Smooth muscle cell (in vitro differentiated cells): ENCODE data around the gene EFNA4. TPM values are rescaled to one million over a fixed set of nuclear protein-coding genes. Genes with fewer than 3 reads are reported as not detected.

ENCODE experiments used
- DNase-seq: peaks from one replicate; lab custom pipeline; 2025; ENCODE audit not compliant: unreplicated experiment; lab: John Stamatoyannopoulos, UW
- H2AFZ ChIP-seq: fragments of 200-600 bp; sonication (generic); 2 replicates; pipeline ENCODE4 v1.6.0; 2016; ENCODE audit warnings: antibody characterized with exemption, low read depth, mild to moderate bottlenecking
- H3F3A ChIP-seq: fragments of 200-600 bp; sonication (generic); 2 replicates; pipeline ENCODE4 v1.6.0; 2017; ENCODE audit warnings: antibody characterized with exemption, low read depth
- H3K27ac ChIP-seq: fragments of 200-600 bp; sonication (generic); 2 replicates; pipeline ENCODE4 v1.5.1; 2016; ENCODE audit warnings: low read depth, mild to moderate bottlenecking
- H3K27me3 ChIP-seq: fragments of 200-600 bp; sonication (generic); 2 replicates; pipeline ENCODE4 v1.6.1; 2016; ENCODE audit warnings: low read depth, mild to moderate bottlenecking
- H3K36me3 ChIP-seq: fragments of 200-600 bp; sonication (generic); 2 replicates; pipeline ENCODE4 v1.5.1; 2016; ENCODE audit warnings: low read depth
- H3K4me1 ChIP-seq: fragments of 200-600 bp; sonication (generic); 2 replicates; pipeline ENCODE4 v1.5.1; 2016; ENCODE audit warnings: low read depth
- H3K4me2 ChIP-seq: fragments of 200-600 bp; sonication (generic); 2 replicates; pipeline ENCODE4 v1.6.0; 2016; ENCODE audit warnings: mild to moderate bottlenecking
- H3K4me3 ChIP-seq: fragments of 200-600 bp; sonication (generic); 2 replicates; pipeline ENCODE4 v1.5.1; 2016; ENCODE audit warnings: mild to moderate bottlenecking
- H3K79me2 ChIP-seq: fragments of 200-600 bp; sonication (generic); 2 replicates; pipeline ENCODE4 v1.6.0; 2016; ENCODE audit warnings: low read depth, mild to moderate bottlenecking
- H3K9ac ChIP-seq: fragments of 200-600 bp; sonication (generic); 2 replicates; pipeline ENCODE4 v1.6.0; 2016; ENCODE audit warnings: low read depth
- H3K9me3 ChIP-seq: fragments of 200-600 bp; sonication (generic); replicated peaks from 2 replicates; pipeline ENCODE4 v1.5.1; 2016; ENCODE audit warnings: low read depth
- H4K20me1 ChIP-seq: fragments of 200-600 bp; sonication (generic); 2 replicates; pipeline ENCODE4 v1.6.0; 2016; ENCODE audit warnings: low read depth
- CTCF ChIP-seq: fragments of 200-600 bp; sonication (generic); IDR thresholded peaks from 2 replicates; pipeline ENCODE4 v1.5.1; 2017; ENCODE audit warnings: borderline replicate concordance, mild to moderate bottlenecking, antibody characterized with exemption; ENCODE audit not compliant: insufficient read depth, poor library complexity, severe bottlenecking
- WGBS: methylation state at CpG from one replicate; pipeline ENCODE4 v1.1.7; 2016; ENCODE audit warnings: low lambda C conversion rate; 5-methylcytosine and 5-hydroxymethylcytosine counted together
- polyA plus RNA-seq: library from polyadenylated mRNA; unstranded; fragments of >200 nt; fragmentation: Nextera tagmentation; extraction: Ambion mirVana; gene quantifications from 2 replicates; pipeline ENCODE4 v1.2.1, GENCODE V29; 2016
- total RNA-seq: library from RNA; depleted of rRNA; stranded (reverse); fragments of >200 nt; gene quantifications from 2 replicates; pipeline ENCODE4 v1.2.3, GENCODE V29; 2014

Gene EFNA4
- total and polyA plus RNA-seq, 2 experiments from 2014 or later: 18.1 to 27.6 TPM

- Histone ChIP-seq H3K27me3 (no peaks in the 10 kb centered on the region), H3K4me2 (no peak overlapping the region), H3K4me3 (no peak overlapping the region), H3K79me2 (no peaks in the 10 kb centered on the region), H3F3A (no peaks in the 10 kb centered on the region), H3K4me1 (peaks cover 4% of the 10 kb centered on the region), H4K20me1 (no peaks in the 10 kb centered on the region), H3K27ac (no peak overlapping the region), H2AFZ (no peak overlapping the region), H3K9ac (no peak overlapping the region), H3K36me3 (no peaks in the 10 kb centered on the region), H3K9me3 (no peaks in the 10 kb centered on the region)
- 75% methylated on average over 4 of the region's 4 CpGs for WGBS
- no peak for DNase-seq
- TF ChIP-seq CTCF: no peak
These were observed 40.7 kb upstream of the EFNA4 start for GRCh38 chr1:155022927-155023236.

- no peaks in the 10 kb centered on the region for H3K36me3 ChIP-seq
- H3K9ac ChIP-seq: no peak overlapping the region
- peaks cover 4% of the 10 kb centered on the region for H3K4me1 ChIP-seq
- H3K27me3 ChIP-seq: no peaks in the 10 kb centered on the region
- DNase-seq: no peak
- H3K4me2 ChIP-seq: no peak overlapping the region
- no peaks in the 10 kb centered on the region for H3K9me3 ChIP-seq
- H4K20me1 ChIP-seq: no peaks in the 10 kb centered on the region
- 88% methylated on average over 5 of the region's 5 CpGs for WGBS
- TF ChIP-seq CTCF: no peak
- no peaks in the 10 kb centered on the region for H3F3A ChIP-seq
- no peak overlapping the region for H3K4me3 ChIP-seq
- no peak overlapping the region for H2AFZ ChIP-seq
- no peaks in the 10 kb centered on the region for H3K79me2 ChIP-seq
- no peak overlapping the region for H3K27ac ChIP-seq
These were observed 39.9 kb upstream of the EFNA4 start for GRCh38 chr1:155023627-155024026.

- Histone ChIP-seq H3K27me3 (no peaks in the 10 kb centered on the region), H3K27ac (no peak overlapping the region), H3K9ac (no peak overlapping the region), H3K79me2 (no peaks in the 10 kb centered on the region), H3F3A (no peaks in the 10 kb centered on the region), H3K36me3 (no peaks in the 10 kb centered on the region), H2AFZ (no peak overlapping the region), H3K4me1 (no peaks in the 10 kb centered on the region), H3K9me3 (no peaks in the 10 kb centered on the region), H3K4me2 (no peak overlapping the region), H4K20me1 (no peaks in the 10 kb centered on the region), H3K4me3 (no peak overlapping the region)
- no peak for DNase-seq
- 92% methylated on average over 9 of the region's 9 CpGs for WGBS
- TF ChIP-seq CTCF: no peak
These were observed 39.2 kb upstream of the EFNA4 start for GRCh38 chr1:155024315-155024714.

- Histone ChIP-seq H3K79me2 (no peaks in the 10 kb centered on the region), H3K27me3 (no peaks in the 10 kb centered on the region), H3K9me3 (no peaks in the 10 kb centered on the region), H4K20me1 (no peaks in the 10 kb centered on the region), H3K4me3 (no peak overlapping the region), H3K4me1 (no peaks in the 10 kb centered on the region), H3K4me2 (no peak overlapping the region), H3K27ac (no peak overlapping the region), H3K9ac (no peak overlapping the region), H3F3A (no peaks in the 10 kb centered on the region), H2AFZ (no peak overlapping the region), H3K36me3 (no peaks in the 10 kb centered on the region)
- 71% methylated on average over 9 of the region's 9 CpGs for WGBS
- no peak for DNase-seq
- TF ChIP-seq CTCF: no peak
These were observed 37.4 kb upstream of the EFNA4 start for GRCh38 chr1:155026154-155026553.
